Vagina (tissue), 2 donors: ENCODE results near the gene CTNNA3. TPM values are rescaled to one million over a fixed set of nuclear protein-coding genes. Genes with fewer than 3 reads are reported as not detected.
"Not testable (repeated sequence)": the region's sequence is repeated elsewhere in the genome, so short reads cannot be mapped to it uniquely, and the experiment has no call there.

ENCODE experiments used
- DNase-seq, 2 donors: peaks; one replicate each; pipeline ENCODE4 v3.0.0-alpha.2; 2017; ENCODE audit errors: extremely low spot score in 2 of 2
- H3K27ac ChIP-seq: fragments of 200-600 bp; sonication (generic); one replicate; pipeline ENCODE4 v1.5.1; 2019
- H3K27me3 ChIP-seq: fragments of 200-600 bp; sonication (generic); one replicate; pipeline ENCODE4 v1.5.1; 2019
- H3K36me3 ChIP-seq, 2 donors: fragments of 200-600 bp; sonication (generic); one replicate each; pipeline ENCODE4 v1.5.1; 2017 to 2019
- H3K4me1 ChIP-seq: fragments of 200-600 bp; sonication (generic); one replicate; pipeline ENCODE4 v1.5.1; 2019
- H3K4me3 ChIP-seq, 2 donors: fragments of 200-600 bp; sonication (generic); 1 replicate in 1 of 2; 2 replicates in 1 of 2; pipeline ENCODE4 v1.5.1; 2016 to 2019
- H3K9me3 ChIP-seq: fragments of 200-600 bp; sonication (generic); one replicate; pipeline ENCODE4 v1.5.1; 2019
- POLR2A ChIP-seq, 2 donors: fragments of 450-650 bp; IDR thresholded peaks; one replicate each; pipeline ENCODE4 v1.6.1; 2017; ENCODE audit warnings: antibody characterized with exemption in 2 of 2, mild to moderate bottlenecking in 2 of 2, moderate library complexity in 2 of 2
- POLR2AphosphoS5 ChIP-seq, 2 donors: sonication (generic); formaldehyde crosslinking; IDR thresholded peaks; one replicate each; pipeline ENCODE4 v1.9.0; 2017; ENCODE audit warnings: antibody characterized with exemption in 2 of 2, mild to moderate bottlenecking in 2 of 2, low read depth in 1 of 2; ENCODE audit not compliant: insufficient read depth in 1 of 2
- intact Hi-C: fragments of 100-400 bp; cut with DNase I; formaldehyde crosslinking; loops from one replicate; pipeline ENCODE4 v1.15.1; 2023
- total RNA-seq: library from RNA; depleted of rRNA; stranded (reverse); fragments of >200 nt; gene quantifications from one replicate; pipeline ENCODE4 v1.2.3, GENCODE V29; 2016
- TF ChIP-seq, protein P1 (sequence below), 3 experiments: fragments of 450-650 bp in 2 of 3; fragments of 200-600 bp in 1 of 3; sonication (generic) in 1 of 3; IDR thresholded peaks; one replicate each; pipeline ENCODE4 v1.5.1; 2017 to 2019; ENCODE audit warnings: antibody characterized with exemption in 3 of 3, mild to moderate bottlenecking in 2 of 3, moderate library complexity in 2 of 3

The CTNNA3 gene
- total RNA-seq, 1 donor from 2014 or later = 0.98 TPM

DNA sequence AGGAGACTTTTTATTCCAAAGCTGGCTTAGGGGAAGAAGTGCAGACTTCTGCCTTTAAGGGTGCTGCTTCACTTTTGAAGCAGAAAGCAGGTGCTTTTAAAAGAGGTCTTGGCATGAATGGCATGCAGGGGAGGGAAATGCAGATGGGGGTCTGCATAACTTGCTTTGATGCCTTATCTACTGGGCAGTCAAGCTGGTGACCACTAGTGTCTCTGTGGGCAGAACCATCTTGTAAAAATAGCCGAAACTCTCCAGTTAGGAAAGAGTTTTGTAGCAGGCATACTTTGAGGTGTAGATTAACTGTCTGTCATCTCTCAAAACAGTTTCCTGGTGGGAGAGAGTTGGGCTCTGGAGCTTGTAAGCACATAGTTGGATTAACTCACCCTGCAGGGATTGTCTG lies 9.9 kb upstream of the CTNNA3 start:
- intact Hi-C loops = no loop called here
- H3K36me3 ChIP-seq = no peaks in the 10 kb centered on the region
- DNase-seq = no peak
- TF ChIP-seq POLR2AphosphoS5 (IDR thresholded peaks at IDR 0.05; ENCODE audit: insufficient read depth in 1 of 2, low read depth in 1 of 2) (no peak), POLR2A (IDR thresholded peaks at IDR 0.05) (no peak)
- TF ChIP-seq, protein P1, sequence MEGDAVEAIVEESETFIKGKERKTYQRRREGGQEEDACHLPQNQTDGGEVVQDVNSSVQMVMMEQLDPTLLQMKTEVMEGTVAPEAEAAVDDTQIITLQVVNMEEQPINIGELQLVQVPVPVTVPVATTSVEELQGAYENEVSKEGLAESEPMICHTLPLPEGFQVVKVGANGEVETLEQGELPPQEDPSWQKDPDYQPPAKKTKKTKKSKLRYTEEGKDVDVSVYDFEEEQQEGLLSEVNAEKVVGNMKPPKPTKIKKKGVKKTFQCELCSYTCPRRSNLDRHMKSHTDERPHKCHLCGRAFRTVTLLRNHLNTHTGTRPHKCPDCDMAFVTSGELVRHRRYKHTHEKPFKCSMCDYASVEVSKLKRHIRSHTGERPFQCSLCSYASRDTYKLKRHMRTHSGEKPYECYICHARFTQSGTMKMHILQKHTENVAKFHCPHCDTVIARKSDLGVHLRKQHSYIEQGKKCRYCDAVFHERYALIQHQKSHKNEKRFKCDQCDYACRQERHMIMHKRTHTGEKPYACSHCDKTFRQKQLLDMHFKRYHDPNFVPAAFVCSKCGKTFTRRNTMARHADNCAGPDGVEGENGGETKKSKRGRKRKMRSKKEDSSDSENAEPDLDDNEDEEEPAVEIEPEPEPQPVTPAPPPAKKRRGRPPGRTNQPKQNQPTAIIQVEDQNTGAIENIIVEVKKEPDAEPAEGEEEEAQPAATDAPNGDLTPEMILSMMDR (IDR thresholded peaks at IDR 0.05) = no peak
- H3K4me3 ChIP-seq = no peak overlapping the region
- no peak overlapping the region for H3K27ac ChIP-seq
- H3K9me3 ChIP-seq = no peaks in the 10 kb centered on the region
- H3K27me3 ChIP-seq = no peaks in the 10 kb centered on the region
- H3K4me1 ChIP-seq = no peaks in the 10 kb centered on the region

DNA sequence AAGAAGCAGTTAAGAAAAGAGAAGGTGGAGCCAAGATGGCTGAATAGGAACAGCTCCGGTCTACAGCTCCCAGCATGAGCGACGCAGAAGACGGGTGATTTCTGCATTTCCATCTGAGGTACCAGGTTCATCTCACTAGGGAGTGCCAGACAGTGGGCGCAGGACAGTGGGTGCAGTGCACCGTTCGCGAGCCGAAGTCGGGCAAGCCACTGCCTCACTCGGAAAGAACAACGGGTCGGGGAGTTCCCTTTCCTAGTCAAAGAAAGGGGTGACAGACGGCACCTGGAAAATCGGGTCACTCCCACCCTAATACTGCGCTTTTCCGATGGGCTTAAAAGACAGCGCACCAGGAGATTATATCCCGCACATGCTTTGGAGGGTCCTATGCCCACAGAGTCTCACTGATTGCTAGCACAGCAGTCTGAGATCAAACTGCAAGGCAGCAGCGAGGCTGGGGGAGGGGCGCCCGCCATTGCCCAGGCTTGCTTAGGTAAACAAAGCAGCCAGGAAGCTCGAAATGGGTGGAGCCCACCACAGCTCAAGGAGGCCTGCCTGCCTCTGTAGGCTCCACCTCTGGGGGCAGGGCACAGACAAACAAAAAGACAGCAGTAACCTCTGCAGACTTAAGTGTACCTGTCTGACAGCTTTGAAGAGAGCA lies 3.7 kb upstream of the CTNNA3 start:
- DNase-seq, H3K27me3 ChIP-seq, H3K9me3 ChIP-seq, H3K4me1 ChIP-seq, H3K4me3 ChIP-seq, intact Hi-C loops, H3K36me3 ChIP-seq, H3K27ac ChIP-seq: not testable (repeated sequence)

DNA sequence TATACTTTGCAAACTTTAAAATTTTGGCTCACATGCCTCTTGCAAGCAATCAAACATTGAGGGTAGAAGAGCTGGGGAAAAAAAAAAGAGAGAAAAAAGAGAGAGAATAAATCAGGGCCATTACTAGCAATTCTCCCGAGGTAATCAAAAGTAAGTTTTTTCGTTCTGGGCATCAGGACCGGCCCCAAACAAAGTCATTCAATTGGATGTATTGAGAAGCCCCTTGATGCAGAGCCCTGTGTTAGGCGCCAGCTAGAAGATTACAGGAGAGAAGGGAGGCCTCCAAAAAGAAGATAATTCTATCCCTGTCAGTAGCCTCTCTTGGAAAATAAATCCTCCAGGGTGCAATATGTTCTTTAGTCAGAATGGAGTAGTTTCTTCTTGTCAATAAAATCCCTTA lies 2.2 kb upstream of the CTNNA3 start:
- Histone ChIP-seq H3K36me3 (no peaks in the 10 kb centered on the region), H3K27ac (no peak overlapping the region), H3K4me3 (no peak overlapping the region), H3K9me3 (no peaks in the 10 kb centered on the region), H3K4me1 (no peaks in the 10 kb centered on the region), H3K27me3 (no peaks in the 10 kb centered on the region)
- intact Hi-C loops = no loop called here
- TF ChIP-seq POLR2AphosphoS5 (IDR thresholded peaks at IDR 0.05; ENCODE audit: insufficient read depth in 1 of 2, low read depth in 1 of 2) = no peak
- TF ChIP-seq POLR2A (IDR thresholded peaks at IDR 0.05) = no peak
- TF ChIP-seq, protein P1 (IDR thresholded peaks at IDR 0.05) = no peak
- no peak for DNase-seq

DNA sequence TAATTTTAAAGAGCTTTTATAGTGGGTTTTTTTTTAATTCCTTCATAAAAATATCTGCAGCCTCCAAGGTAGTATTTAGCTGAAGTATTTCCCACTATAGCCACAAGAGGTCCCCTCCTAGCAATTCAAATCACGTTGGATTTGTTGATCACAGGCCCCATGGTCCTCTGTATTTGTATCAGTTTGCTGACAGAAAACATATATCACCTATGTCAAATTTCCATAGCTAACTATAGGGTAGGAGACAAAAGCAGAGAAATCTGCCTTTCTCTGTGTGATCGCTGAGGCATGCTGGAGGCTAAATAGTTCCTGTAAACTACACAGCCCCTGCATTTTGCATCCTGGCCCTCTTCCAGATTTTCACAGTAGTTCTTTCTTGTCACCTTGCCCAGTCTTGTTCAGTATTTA lies 1.7 kb upstream of the CTNNA3 start:
- intact Hi-C loops = no loop called here
- DNase-seq = no peak
- no peaks in the 10 kb centered on the region for H3K36me3 ChIP-seq
- H3K27me3 ChIP-seq = no peaks in the 10 kb centered on the region
- TF ChIP-seq POLR2AphosphoS5 (IDR thresholded peaks at IDR 0.05; ENCODE audit: insufficient read depth in 1 of 2, low read depth in 1 of 2) (no peak), POLR2A (IDR thresholded peaks at IDR 0.05) (no peak)
- TF ChIP-seq, protein P1 (IDR thresholded peaks at IDR 0.05) = peak; percentile 25 to 58 (median 54)
- no peaks in the 10 kb centered on the region for H3K9me3 ChIP-seq
- no peak overlapping the region for H3K27ac ChIP-seq
- no peaks in the 10 kb centered on the region for H3K4me1 ChIP-seq
- H3K4me3 ChIP-seq = no peak overlapping the region

DNA sequence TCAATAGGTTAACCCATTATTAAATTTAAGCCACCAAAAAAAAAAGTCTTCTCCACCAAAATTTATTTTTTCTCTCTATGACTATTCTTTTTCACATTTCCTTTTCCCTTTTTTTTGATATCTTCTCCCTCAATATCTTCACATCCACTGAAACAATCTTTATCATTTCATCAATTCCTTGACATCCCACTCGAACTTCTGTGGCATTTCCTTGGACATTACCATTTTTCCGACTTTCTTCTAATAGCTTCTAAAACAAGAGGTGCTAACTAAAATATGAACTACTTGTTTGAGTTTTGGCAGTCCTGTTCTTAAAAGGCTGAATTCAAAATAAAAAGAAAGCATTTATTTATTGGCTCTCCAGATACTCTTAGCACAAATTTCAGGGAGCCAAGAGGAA lies 684 bp upstream of the CTNNA3 start:
- Histone ChIP-seq H3K27me3 (no peaks in the 10 kb centered on the region), H3K36me3 (no peaks in the 10 kb centered on the region), H3K4me1 (no peaks in the 10 kb centered on the region), H3K9me3 (no peaks in the 10 kb centered on the region), H3K27ac (no peak overlapping the region), H3K4me3 (no peak overlapping the region)
- DNase-seq = no peak
- TF ChIP-seq, protein P1 (IDR thresholded peaks at IDR 0.05) = no peak
- TF ChIP-seq POLR2A (IDR thresholded peaks at IDR 0.05) = no peak
- TF ChIP-seq POLR2AphosphoS5 (IDR thresholded peaks at IDR 0.05; ENCODE audit: insufficient read depth in 1 of 2, low read depth in 1 of 2) = no peak
- intact Hi-C loops = no loop called here
